K562 (cell line): ENCODE data around the gene PLEKHG5. TPM values are rescaled to one million over a fixed set of nuclear protein-coding genes. Genes with fewer than 3 reads are reported as not detected.

Experiments
- CTBP1 ChIP-seq: fragments of 450-650 bp; IDR thresholded peaks from 2 replicates; pipeline ENCODE4 v1.6.1; 2016; ENCODE audit warnings: borderline replicate concordance
- ETV1 ChIP-seq: fragments of 450-650 bp; conservative IDR thresholded peaks from 2 replicates; pipeline ENCODE4 v1.6.1; 2016; ENCODE audit warnings: missing genetic modification characterization, control low read depth, low read depth, missing compliant biosample characterization
- FOXK2 ChIP-seq, 2 experiments: fragments of 450-650 bp; IDR thresholded peaks in 1 of 2; conservative IDR thresholded peaks in 1 of 2; 2 replicates each; pipeline ENCODE4 v1.6.1; 2016; ENCODE audit warnings: low read depth in 2 of 2, mild to moderate bottlenecking in 1 of 2
- HMGN3 ChIP-seq: IDR thresholded peaks from 2 replicates; pipeline ENCODE4 v1.6.1; 2011; ENCODE audit warnings: borderline replicate concordance, low read depth, mild to moderate bottlenecking, mixed read lengths, low read length; ENCODE audit not compliant: insufficient read length; ENCODE audit errors: extremely low read depth
- HNRNPK ChIP-seq: fragments of 200-400 bp; formaldehyde crosslinking; IDR thresholded peaks from one replicate; pipeline ENCODE4 v1.6.1; 2018; ENCODE audit warnings: mild to moderate bottlenecking, low read depth, low read length; ENCODE audit not compliant: poor library complexity, severe bottlenecking
- KDM2B ChIP-seq: fragments of 250-450 bp; sonication (Bioruptor Pico); IDR thresholded peaks from 2 replicates; pipeline ENCODE4 v1.8.0; 2021; ENCODE audit warnings: mild to moderate bottlenecking, moderate library complexity
- NELFE ChIP-seq: IDR thresholded peaks from 2 replicates; pipeline ENCODE4 v1.6.1; 2011; ENCODE audit warnings: mild to moderate bottlenecking; ENCODE audit not compliant: insufficient read depth, insufficient read length
- NR1H2 ChIP-seq: sonication (generic); formaldehyde crosslinking; IDR thresholded peaks from 2 replicates; pipeline ENCODE4 v1.4.0; 2020; ENCODE audit warnings: mild to moderate bottlenecking, missing genetic modification reagents
- PML ChIP-seq: IDR thresholded peaks from 2 replicates; pipeline ENCODE4 v1.6.1; 2012; ENCODE audit warnings: low read length, inconsistent platforms
- PTTG1 ChIP-seq: fragments of 450-650 bp; IDR thresholded peaks from 2 replicates; pipeline ENCODE4 v1.6.1; 2016; ENCODE audit warnings: low read depth, mild to moderate bottlenecking, missing genetic modification characterization, missing compliant biosample characterization
- SAFB ChIP-seq: fragments of 200-400 bp; formaldehyde crosslinking; IDR thresholded peaks from 2 replicates; pipeline ENCODE4 v1.6.1; 2017; ENCODE audit warnings: low read depth, low read length, borderline replicate concordance
- SMARCA5 ChIP-seq: fragments of 450-650 bp; IDR thresholded peaks from 2 replicates; pipeline ENCODE4 v1.6.1; 2016
- SMARCC2 ChIP-seq: fragments of 450-650 bp; IDR thresholded peaks from 2 replicates; pipeline ENCODE4 v1.6.1; 2017; ENCODE audit warnings: antibody characterized with exemption, moderate library complexity, mild to moderate bottlenecking, low read depth
- STAT5B ChIP-seq: fragments of 250-450 bp; sonication (Bioruptor Pico); IDR thresholded peaks from 2 replicates; pipeline ENCODE4 v1.8.0; 2021; ENCODE audit warnings: mild to moderate bottlenecking, inconsistent platforms
- TARDBP ChIP-seq: fragments of 450-650 bp; IDR thresholded peaks from 2 replicates; pipeline ENCODE4 v1.6.1; 2016
- ZBTB34 ChIP-seq: fragments of 250-450 bp; sonication (Bioruptor Pico); IDR thresholded peaks from 2 replicates; pipeline ENCODE4 v1.8.0; 2021; ENCODE audit warnings: mild to moderate bottlenecking, moderate library complexity
- ZNF224 ChIP-seq: sonication (generic); formaldehyde crosslinking; IDR thresholded peaks from 2 replicates; pipeline ENCODE4 v1.8.0; 2022; ENCODE audit warnings: mild to moderate bottlenecking, missing genetic modification reagents
- polyA plus RNA-seq, 8 experiments: library from polyadenylated mRNA; depleted of rRNA in 4 of 8; stranded (reverse) in 5 of 8; unstranded in 3 of 8; fragments of >200 nt; fragmentation: Nextera tagmentation in 2 of 8; fragmentation: Illumina TruSeq in 1 of 8; extraction: Ambion mirVana in 2 of 8; extraction: Trizol in 1 of 8; gene quantifications; 2 replicates each; pipeline versions ENCODE4 v1.2.1 to v1.2.3, GENCODE V29; 2011 to 2014; ENCODE audit warnings: inconsistent platforms in 1 of 8, missing spikeins in 1 of 8
- total RNA-seq, 7 experiments: library from RNA; depleted of rRNA in 6 of 7; stranded (reverse); fragments of >200 nt in 6 of 7; fragmentation: Illumina TruSeq in 2 of 7; extraction: Trizol in 2 of 7; gene quantifications; 2 replicates each; pipeline versions ENCODE4 v1.2.1 to v1.2.3, GENCODE V29; 2011 to 2021; ENCODE audit warnings: low replicate concordance in 1 of 7
- TF ChIP-seq, protein P1 (sequence below): sonication (generic); formaldehyde crosslinking; IDR thresholded peaks from 2 replicates; pipeline ENCODE4 v1.8.1; 2023; ENCODE audit warnings: missing genetic modification reagents, mild to moderate bottlenecking, borderline replicate concordance
- TF ChIP-seq, protein P2 (sequence below), 2 experiments: IDR thresholded peaks; 2 replicates each; pipeline ENCODE4 v1.6.1; 2012; ENCODE audit warnings: improper control_type of control experiment in 2 of 2, low read depth in 2 of 2, low read length in 2 of 2, borderline replicate concordance in 1 of 2

Gene PLEKHG5
- total and polyA plus RNA-seq, 9 of the 15 experiments (the other 6 are each of a cell fraction or from before 2014, with no cell fraction given): 0.04 to 0.29 (median 0.09) TPM; not detected in 3

- TF ChIP-seq SMARCC2: no peak
- TF ChIP-seq ETV1 (tag): no peak
- TF ChIP-seq FOXK2 (conservative IDR thresholded peaks at IDR 0.05 in 1 of 2, IDR thresholded peaks at IDR 0.05 in 1 of 2; ENCODE audit: low read depth in 2 of 2): no peak
- no peak for TF ChIP-seq CTBP1
- no peak for TF ChIP-seq PML
- TF ChIP-seq ZBTB34 (CRISPR knock-in tag): no peak
- peak; percentile 68; the same call in 1 of the 2 replicates for TF ChIP-seq KDM2B (CRISPR knock-in tag)
- TF ChIP-seq SMARCA5: no peak
- TF ChIP-seq STAT5B: no peak
- TF ChIP-seq TARDBP: no peak
- TF ChIP-seq NELFE: no peak
- peak; percentile 28; the same call in 1 of the 2 replicates for TF ChIP-seq SAFB
- TF ChIP-seq, protein P1, sequence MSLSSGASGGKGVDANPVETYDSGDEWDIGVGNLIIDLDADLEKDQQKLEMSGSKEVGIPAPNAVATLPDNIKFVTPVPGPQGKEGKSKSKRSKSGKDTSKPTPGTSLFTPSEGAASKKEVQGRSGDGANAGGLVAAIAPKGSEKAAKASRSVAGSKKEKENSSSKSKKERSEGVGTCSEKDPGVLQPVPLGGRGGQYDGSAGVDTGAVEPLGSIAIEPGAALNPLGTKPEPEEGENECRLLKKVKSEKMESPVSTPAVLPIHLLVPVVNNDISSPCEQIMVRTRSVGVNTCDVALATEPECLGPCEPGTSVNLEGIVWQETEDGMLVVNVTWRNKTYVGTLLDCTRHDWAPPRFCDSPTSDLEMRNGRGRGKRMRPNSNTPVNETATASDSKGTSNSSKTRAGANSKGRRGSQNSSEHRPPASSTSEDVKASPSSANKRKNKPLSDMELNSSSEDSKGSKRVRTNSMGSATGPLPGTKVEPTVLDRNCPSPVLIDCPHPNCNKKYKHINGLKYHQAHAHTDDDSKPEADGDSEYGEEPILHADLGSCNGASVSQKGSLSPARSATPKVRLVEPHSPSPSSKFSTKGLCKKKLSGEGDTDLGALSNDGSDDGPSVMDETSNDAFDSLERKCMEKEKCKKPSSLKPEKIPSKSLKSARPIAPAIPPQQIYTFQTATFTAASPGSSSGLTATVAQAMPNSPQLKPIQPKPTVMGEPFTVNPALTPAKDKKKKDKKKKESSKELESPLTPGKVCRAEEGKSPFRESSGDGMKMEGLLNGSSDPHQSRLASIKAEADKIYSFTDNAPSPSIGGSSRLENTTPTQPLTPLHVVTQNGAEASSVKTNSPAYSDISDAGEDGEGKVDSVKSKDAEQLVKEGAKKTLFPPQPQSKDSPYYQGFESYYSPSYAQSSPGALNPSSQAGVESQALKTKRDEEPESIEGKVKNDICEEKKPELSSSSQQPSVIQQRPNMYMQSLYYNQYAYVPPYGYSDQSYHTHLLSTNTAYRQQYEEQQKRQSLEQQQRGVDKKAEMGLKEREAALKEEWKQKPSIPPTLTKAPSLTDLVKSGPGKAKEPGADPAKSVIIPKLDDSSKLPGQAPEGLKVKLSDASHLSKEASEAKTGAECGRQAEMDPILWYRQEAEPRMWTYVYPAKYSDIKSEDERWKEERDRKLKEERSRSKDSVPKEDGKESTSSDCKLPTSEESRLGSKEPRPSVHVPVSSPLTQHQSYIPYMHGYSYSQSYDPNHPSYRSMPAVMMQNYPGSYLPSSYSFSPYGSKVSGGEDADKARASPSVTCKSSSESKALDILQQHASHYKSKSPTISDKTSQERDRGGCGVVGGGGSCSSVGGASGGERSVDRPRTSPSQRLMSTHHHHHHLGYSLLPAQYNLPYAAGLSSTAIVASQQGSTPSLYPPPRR: no peak
- no peak for TF ChIP-seq ZNF224 (CRISPR knock-in tag)
- TF ChIP-seq HNRNPK: no peak
- no peak for TF ChIP-seq PTTG1 (tag)
- TF ChIP-seq HMGN3: peak; percentile 13
- TF ChIP-seq, protein P2, sequence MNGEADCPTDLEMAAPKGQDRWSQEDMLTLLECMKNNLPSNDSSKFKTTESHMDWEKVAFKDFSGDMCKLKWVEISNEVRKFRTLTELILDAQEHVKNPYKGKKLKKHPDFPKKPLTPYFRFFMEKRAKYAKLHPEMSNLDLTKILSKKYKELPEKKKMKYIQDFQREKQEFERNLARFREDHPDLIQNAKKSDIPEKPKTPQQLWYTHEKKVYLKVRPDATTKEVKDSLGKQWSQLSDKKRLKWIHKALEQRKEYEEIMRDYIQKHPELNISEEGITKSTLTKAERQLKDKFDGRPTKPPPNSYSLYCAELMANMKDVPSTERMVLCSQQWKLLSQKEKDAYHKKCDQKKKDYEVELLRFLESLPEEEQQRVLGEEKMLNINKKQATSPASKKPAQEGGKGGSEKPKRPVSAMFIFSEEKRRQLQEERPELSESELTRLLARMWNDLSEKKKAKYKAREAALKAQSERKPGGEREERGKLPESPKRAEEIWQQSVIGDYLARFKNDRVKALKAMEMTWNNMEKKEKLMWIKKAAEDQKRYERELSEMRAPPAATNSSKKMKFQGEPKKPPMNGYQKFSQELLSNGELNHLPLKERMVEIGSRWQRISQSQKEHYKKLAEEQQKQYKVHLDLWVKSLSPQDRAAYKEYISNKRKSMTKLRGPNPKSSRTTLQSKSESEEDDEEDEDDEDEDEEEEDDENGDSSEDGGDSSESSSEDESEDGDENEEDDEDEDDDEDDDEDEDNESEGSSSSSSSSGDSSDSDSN (IDR thresholded peaks at IDR 0.05; ENCODE audit: borderline replicate concordance in 1 of 2, low read depth in 2 of 2, low read length in 2 of 2): peak in 1 of 2 experiments; percentile 16; a peak in 1 of 4 replicates
- TF ChIP-seq NR1H2 (CRISPR knock-in tag): 0 out of 2 replicates have a peak, but pooled peaks have one; percentile 38
These were observed 70.9 kb downstream of the PLEKHG5 start (continued) for GRCh38 chr1:6420454-6421042.
